Measurements from ENCODE around the gene CPA5.

The CPA5 gene

GRCh38 chr7:130379921-130380860 lies 35.6 kb downstream of the CPA5 start, which contains the start of gene CPA1:
Gene CPA1 (plus strand): TSS chr7:130380494. CDS start chr7:130380521, 27 bp downstream.
- Histone ChIP-seq H3K9me3 (ENCODE audit: control insufficient read depth, insufficient read depth, low read length) (no peaks in the 10 kb centered on the region), H3K27me3 (ENCODE audit: control insufficient read depth, insufficient read depth, low read length) (no peaks in the 10 kb centered on the region), H3K4me3 (ENCODE audit: low read length) (no peak within 1 kb of the TSS), H3K27ac (ENCODE audit: low read length) (no peak within 1 kb of the TSS), H3K36me3 (ENCODE audit: control insufficient read depth, insufficient read depth, low read length) (no peaks in the 10 kb centered on the region), H3K4me1 (ENCODE audit: control insufficient read depth, insufficient read depth, low read length) (no peaks in the 10 kb centered on the region)
- WGBS (ENCODE audit: insufficient coverage, insufficient read length), result no CpG with 5 or more reads among the region's 20 CpGs
- no peak for DNase-seq (ENCODE audit: low read depth, low spot score)

GRCh38 chr7:130380861-130381455 lies 36.3 kb downstream of the CPA5 start:
- no CpG with 5 or more reads among the region's 7 CpGs for WGBS (ENCODE audit: insufficient coverage, insufficient read length)
- no peaks in the 10 kb centered on the region for H3K27me3 ChIP-seq (ENCODE audit: control insufficient read depth, insufficient read depth, low read length)
- H3K27ac ChIP-seq (ENCODE audit: low read length), result no peak overlapping the region

GRCh38 chr7:130381468-130382312 lies 37.1 kb downstream of the CPA5 start:
- H3K36me3 ChIP-seq (ENCODE audit: control insufficient read depth, insufficient read depth, low read length), result no peaks in the 10 kb centered on the region
- no peak overlapping the region for H3K4me3 ChIP-seq (ENCODE audit: low read length)
- H3K4me1 ChIP-seq (ENCODE audit: control insufficient read depth, insufficient read depth, low read length), result no peaks in the 10 kb centered on the region
- H3K27ac ChIP-seq (ENCODE audit: low read length), result no peak overlapping the region
- no peak for DNase-seq (ENCODE audit: low read depth, low spot score)
- H3K9me3 ChIP-seq (ENCODE audit: control insufficient read depth, insufficient read depth, low read length), result no peaks in the 10 kb centered on the region
- WGBS (ENCODE audit: insufficient coverage, insufficient read length), result no CpG with 5 or more reads among the region's 41 CpGs
- no peaks in the 10 kb centered on the region for H3K27me3 ChIP-seq (ENCODE audit: control insufficient read depth, insufficient read depth, low read length)

More at GRCh38 chr7:130380861-130381455, 36.3 kb downstream of the CPA5 start:
- H3K4me3 ChIP-seq (ENCODE audit: low read length), result no peak overlapping the region
- no peaks in the 10 kb centered on the region for H3K9me3 ChIP-seq (ENCODE audit: control insufficient read depth, insufficient read depth, low read length)
- no peaks in the 10 kb centered on the region for H3K4me1 ChIP-seq (ENCODE audit: control insufficient read depth, insufficient read depth, low read length)
- no peaks in the 10 kb centered on the region for H3K36me3 ChIP-seq (ENCODE audit: control insufficient read depth, insufficient read depth, low read length)
- DNase-seq (ENCODE audit: low read depth, low spot score), result no peak

GRCh38 chr7:130383187-130383980 lies 38.8 kb downstream of the CPA5 start:
- WGBS (ENCODE audit: insufficient coverage, insufficient read length), result no CpG with 5 or more reads among the region's 18 CpGs
- no peak for DNase-seq (ENCODE audit: low read depth, low spot score)

GRCh38 chr7:130384371-130384801 lies 39.8 kb downstream of the CPA5 start:
- H3K27me3 ChIP-seq (ENCODE audit: control insufficient read depth, insufficient read depth, low read length), result no peaks in the 10 kb centered on the region
- WGBS (ENCODE audit: insufficient coverage, insufficient read length), result no CpG with 5 or more reads among the region's 10 CpGs
- H3K4me3 ChIP-seq (ENCODE audit: low read length), result no peak overlapping the region
- no peaks in the 10 kb centered on the region for H3K9me3 ChIP-seq (ENCODE audit: control insufficient read depth, insufficient read depth, low read length)
- no peaks in the 10 kb centered on the region for H3K4me1 ChIP-seq (ENCODE audit: control insufficient read depth, insufficient read depth, low read length)
- no peak for DNase-seq (ENCODE audit: low read depth, low spot score)
- no peaks in the 10 kb centered on the region for H3K36me3 ChIP-seq (ENCODE audit: control insufficient read depth, insufficient read depth, low read length)
- H3K27ac ChIP-seq (ENCODE audit: low read length), result no peak overlapping the region

More at GRCh38 chr7:130383187-130383980, 38.8 kb downstream of the CPA5 start:
- Histone ChIP-seq H3K9me3 (ENCODE audit: control insufficient read depth, insufficient read depth, low read length) (no peaks in the 10 kb centered on the region), H3K27ac (ENCODE audit: low read length) (no peak overlapping the region), H3K4me3 (ENCODE audit: low read length) (no peak overlapping the region), H3K36me3 (ENCODE audit: control insufficient read depth, insufficient read depth, low read length) (no peaks in the 10 kb centered on the region), H3K27me3 (ENCODE audit: control insufficient read depth, insufficient read depth, low read length) (no peaks in the 10 kb centered on the region), H3K4me1 (ENCODE audit: control insufficient read depth, insufficient read depth, low read length) (no peaks in the 10 kb centered on the region)

- Histone ChIP-seq H3K9me3 (ENCODE audit: control insufficient read depth, insufficient read depth, low read length) (no peaks in the 10 kb centered on the region), H3K36me3 (ENCODE audit: control insufficient read depth, insufficient read depth, low read length) (no peaks in the 10 kb centered on the region), H3K4me1 (ENCODE audit: control insufficient read depth, insufficient read depth, low read length) (no peaks in the 10 kb centered on the region), H3K4me3 (ENCODE audit: low read length) (no peak overlapping the region), H3K27me3 (ENCODE audit: control insufficient read depth, insufficient read depth, low read length) (no peaks in the 10 kb centered on the region), H3K27ac (ENCODE audit: low read length) (no peak overlapping the region)
- DNase-seq (ENCODE audit: low read depth, low spot score), result no peak
- no CpG with 5 or more reads among the region's 13 CpGs for WGBS (ENCODE audit: insufficient coverage, insufficient read length)
Measured at GRCh38 chr7:130384841-130385599, 40.4 kb downstream of the CPA5 start.

- no CpG with 5 or more reads among the region's 6 CpGs for WGBS (ENCODE audit: insufficient coverage, insufficient read length)
Measured at GRCh38 chr7:130385600-130386066, 41.0 kb downstream of the CPA5 start.

GRCh38 chr7:130386876-130387275 lies 42.3 kb downstream of the CPA5 start:
- no peak overlapping the region for H3K27ac ChIP-seq (ENCODE audit: low read length)
- WGBS (ENCODE audit: insufficient coverage, insufficient read length), result no CpG with 5 or more reads among the region's 3 CpGs

More at GRCh38 chr7:130385600-130386066, 41.0 kb downstream of the CPA5 start:
- Histone ChIP-seq H3K27ac (ENCODE audit: low read length) (no peak overlapping the region), H3K4me1 (ENCODE audit: control insufficient read depth, insufficient read depth, low read length) (no peaks in the 10 kb centered on the region), H3K4me3 (ENCODE audit: low read length) (no peak overlapping the region), H3K9me3 (ENCODE audit: control insufficient read depth, insufficient read depth, low read length) (no peaks in the 10 kb centered on the region), H3K27me3 (ENCODE audit: control insufficient read depth, insufficient read depth, low read length) (no peaks in the 10 kb centered on the region), H3K36me3 (ENCODE audit: control insufficient read depth, insufficient read depth, low read length) (no peaks in the 10 kb centered on the region)
- DNase-seq (ENCODE audit: low read depth, low spot score), result no peak

GRCh38 chr7:130387306-130387627 lies 42.7 kb downstream of the CPA5 start:
- H3K9me3 ChIP-seq (ENCODE audit: control insufficient read depth, insufficient read depth, low read length), result no peaks in the 10 kb centered on the region
- no peaks in the 10 kb centered on the region for H3K4me1 ChIP-seq (ENCODE audit: control insufficient read depth, insufficient read depth, low read length)
- WGBS (ENCODE audit: insufficient coverage, insufficient read length), result no CpG with 5 or more reads among the region's 3 CpGs

More at GRCh38 chr7:130386876-130387275, 42.3 kb downstream of the CPA5 start:
- Histone ChIP-seq H3K36me3 (ENCODE audit: control insufficient read depth, insufficient read depth, low read length) (no peaks in the 10 kb centered on the region), H3K27me3 (ENCODE audit: control insufficient read depth, insufficient read depth, low read length) (no peaks in the 10 kb centered on the region), H3K4me3 (ENCODE audit: low read length) (no peak overlapping the region), H3K4me1 (ENCODE audit: control insufficient read depth, insufficient read depth, low read length) (no peaks in the 10 kb centered on the region), H3K9me3 (ENCODE audit: control insufficient read depth, insufficient read depth, low read length) (no peaks in the 10 kb centered on the region)
- DNase-seq (ENCODE audit: low read depth, low spot score), result no peak

More at GRCh38 chr7:130387306-130387627, 42.7 kb downstream of the CPA5 start:
- Histone ChIP-seq H3K4me3 (ENCODE audit: low read length) (no peak overlapping the region), H3K27ac (ENCODE audit: low read length) (no peak overlapping the region), H3K27me3 (ENCODE audit: control insufficient read depth, insufficient read depth, low read length) (no peaks in the 10 kb centered on the region), H3K36me3 (ENCODE audit: control insufficient read depth, insufficient read depth, low read length) (no peaks in the 10 kb centered on the region)
- DNase-seq (ENCODE audit: low read depth, low spot score), result no peak
